ENCODE results near the gene FEM1A. TPM values are rescaled to one million over a fixed set of nuclear protein-coding genes. Genes with fewer than 3 reads are reported as not detected.

The FEM1A gene
- total and polyA plus RNA-seq, 2 of the 8 experiments (the other 6 are each of a cell fraction or from before 2014, with no cell fraction given) = 6.7 to 16.1 TPM

DNA sequence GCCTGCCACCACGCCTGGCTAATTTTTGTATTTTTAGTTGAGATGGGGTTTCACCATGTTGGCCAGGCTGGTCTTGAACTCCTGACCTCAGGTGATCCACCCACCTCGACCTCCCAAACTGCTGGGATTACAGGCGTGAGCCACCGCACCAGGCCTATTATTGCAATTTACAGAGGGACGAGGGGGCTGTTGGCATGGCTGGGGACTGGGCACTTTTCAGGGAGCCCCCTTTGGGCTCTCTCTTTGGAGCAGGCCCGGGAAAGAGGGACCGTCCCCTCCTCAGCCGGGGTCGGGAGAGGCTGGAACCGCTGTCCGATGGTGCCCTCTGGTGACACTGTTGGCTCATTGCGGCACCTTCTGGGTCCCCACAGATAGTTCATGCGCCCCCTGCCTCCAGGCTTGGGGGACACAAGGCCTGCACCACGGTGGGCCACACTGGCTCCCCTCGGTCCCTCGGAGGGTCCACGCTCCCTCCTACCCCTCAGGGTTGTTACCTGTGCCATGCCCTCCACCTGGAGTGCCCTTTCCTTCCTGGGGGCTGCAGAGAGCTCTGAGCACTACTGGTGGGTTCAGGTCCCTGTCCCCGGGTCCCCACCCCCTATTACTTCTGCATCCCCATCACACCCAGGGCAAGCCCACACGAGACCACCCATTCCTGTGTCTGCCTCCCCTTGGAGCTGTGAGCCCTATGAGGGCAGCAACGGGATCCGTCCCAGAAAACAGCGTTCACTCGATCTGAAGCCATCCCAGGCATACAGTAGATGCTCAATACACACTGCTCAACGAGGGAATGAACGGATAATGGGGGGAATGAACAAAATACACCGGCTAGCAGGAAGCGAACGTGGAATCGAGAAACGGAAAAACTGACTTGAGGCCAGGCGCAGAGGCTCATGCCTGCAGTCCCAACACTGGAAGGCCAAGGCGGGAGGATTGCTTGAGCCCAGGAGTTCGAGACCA is 12.5 kb downstream of the FEM1A start (continued):
- TF ChIP-seq E2F6 (IDR thresholded peaks at IDR 0.05) (no peak), YY1 (IDR thresholded peaks at IDR 0.05; ENCODE audit: low read depth, low read length) (no peak), NANOG (IDR thresholded peaks at IDR 0.05; ENCODE audit: insufficient read depth, low read depth, low read length, poor library complexity, severe bottlenecking) (no peak), TCF12 (IDR thresholded peaks at IDR 0.05; ENCODE audit: low read depth, low read length) (no peak), HDAC6 (IDR thresholded peaks at IDR 0.05; ENCODE audit: low read depth, low read length) (no peak), FOSL1 (IDR thresholded peaks at IDR 0.05; ENCODE audit: insufficient read depth, low read depth, low read length) (no peak), ASH2L (IDR thresholded peaks at IDR 0.05; ENCODE audit: low read length) (no peak), EP300 (IDR thresholded peaks at IDR 0.05; ENCODE audit: borderline replicate concordance in 1 of 2, low read depth in 2 of 2, low read length in 2 of 2) (no peak), KDM1A (IDR thresholded peaks at IDR 0.05; ENCODE audit: borderline replicate concordance, low read length) (no peak), TBP (IDR thresholded peaks at IDR 0.05; ENCODE audit: low read depth, low read length) (0 out of 2 replicates have a peak, but pooled peaks have one; percentile 32), JUN (IDR thresholded peaks at IDR 0.05; ENCODE audit: low read depth, low read length) (no peak), RBBP5 (IDR thresholded peaks at IDR 0.05; ENCODE audit: borderline replicate concordance, low read depth, low read length) (no peak), CTCF (IDR thresholded peaks at IDR 0.05; ENCODE audit: control extremely low read depth in 1 of 3, insufficient read depth in 1 of 3, low read depth in 1 of 3, low read length in 3 of 3) (peak; percentile 99 to 100 (median 99)), PHF8 (conservative IDR thresholded peaks at IDR 0.05; ENCODE audit: low read depth, low read length) (no peak), SP1 (IDR thresholded peaks at IDR 0.05; ENCODE audit: low read depth, low read length) (no peak), KDM5A (IDR thresholded peaks at IDR 0.05; ENCODE audit: low read length) (no peak), BCL11A (IDR thresholded peaks at IDR 0.05; ENCODE audit: low read depth in 2 of 2, low read length in 2 of 2) (no peak), POLR2A (IDR thresholded peaks at IDR 0.05; ENCODE audit: control extremely low read depth in 1 of 2, low read depth in 2 of 2, low read length in 2 of 2) (no peak), CEBPB (IDR thresholded peaks at IDR 0.05; ENCODE audit: low read depth, low read length) (peak; percentile 41; the same call in 1 of the 2 replicates), GABPA (IDR thresholded peaks at IDR 0.05; ENCODE audit: borderline replicate concordance, insufficient read depth, low read length) (peak; percentile 56; the same call in 1 of the 2 replicates)

Data from H1 (cell line).